ENCODE measurements around the gene KIFC1.
"Not testable (repeated sequence)": the region's sequence is repeated elsewhere in the genome, so short reads cannot be mapped to it uniquely, and the experiment has no call there.

- TF ChIP-seq CTCF, POLR2A (IDR thresholded peaks at IDR 0.05): not testable (repeated sequence)
Measured at GRCh38 chr6:33398601-33399000, 7.0 kb downstream of the KIFC1 start.

Data from lower leg skin (tissue), 3 donors.